ENCODE data around the gene ST6GALNAC1.

The ST6GALNAC1 gene

DNA sequence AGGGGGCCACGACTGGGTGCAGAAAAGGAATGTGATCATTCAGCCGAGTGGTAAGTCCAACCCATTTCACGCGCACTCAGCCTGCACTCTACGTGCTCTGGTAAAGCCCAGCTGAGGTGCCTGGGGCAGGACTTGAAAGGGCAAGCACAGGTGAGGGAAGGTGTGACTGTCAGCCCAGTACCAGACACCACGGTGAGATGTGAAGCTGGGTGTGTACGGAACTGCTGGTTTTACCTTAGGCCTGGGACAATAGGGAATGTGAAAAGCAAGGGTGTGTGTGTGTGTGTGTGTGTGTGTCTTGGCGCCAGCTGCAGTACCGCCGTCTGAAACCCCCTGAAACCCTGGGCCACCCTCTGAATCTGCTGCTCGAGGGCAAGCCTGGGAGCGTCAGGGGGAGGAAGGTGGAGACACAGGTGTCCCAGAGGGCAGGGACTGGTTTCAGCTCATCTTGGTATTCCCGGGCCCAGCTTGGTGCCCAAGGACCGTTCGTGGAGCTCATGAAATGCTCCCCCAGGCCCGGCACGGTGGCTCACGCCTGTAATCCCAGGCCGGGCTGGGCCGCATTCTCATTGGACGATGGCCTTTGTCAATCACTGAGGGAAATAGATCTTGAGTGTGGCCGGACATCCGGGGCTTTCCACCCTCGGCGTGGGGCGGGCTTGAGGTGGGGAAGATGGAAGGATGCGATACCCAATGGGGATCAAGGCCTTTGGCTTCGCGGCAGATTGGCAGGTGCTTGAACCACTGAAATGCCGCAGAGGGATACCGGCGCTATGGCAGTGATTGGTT is 27.8 kb upstream of the ST6GALNAC1 start:
- TF ChIP-seq JUND (IDR thresholded peaks at IDR 0.05; ENCODE audit: low read depth): no peak
- in situ Hi-C loops (cut with HindIII; ENCODE audit: low pct_unique_long_range_greater_than_20kb, low sequenced_read_pairs): no loop called here
- DNase-seq (ENCODE audit: low read depth in 1 of 2, low spot score in 1 of 2): peak; percentile 98 to 100

DNA sequence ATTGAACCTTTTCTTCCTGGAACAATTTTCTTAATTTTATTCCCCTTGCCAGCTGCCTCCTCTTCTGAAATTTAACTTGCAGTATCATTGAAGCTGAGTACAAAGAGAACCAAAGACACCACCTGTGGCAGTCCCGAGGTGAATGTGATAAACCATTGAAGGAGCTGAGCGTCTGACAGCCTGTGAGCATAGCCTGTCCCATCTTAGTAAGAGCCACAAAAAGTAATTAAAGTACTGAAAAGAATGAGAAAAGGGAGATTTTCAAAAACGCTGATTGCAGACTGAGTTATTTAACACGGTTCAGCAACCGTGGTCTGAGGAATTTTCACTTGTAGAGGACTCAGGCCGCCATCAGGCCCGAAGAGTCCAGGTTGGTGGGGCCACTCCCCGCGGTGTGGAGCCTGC is 27.2 kb upstream of the ST6GALNAC1 start:
- in situ Hi-C loops (cut with HindIII; ENCODE audit: low pct_unique_long_range_greater_than_20kb, low sequenced_read_pairs): no loop called here
- DNase-seq (ENCODE audit: low read depth in 1 of 2, low spot score in 1 of 2): no peak
- no peak for TF ChIP-seq JUND (IDR thresholded peaks at IDR 0.05; ENCODE audit: low read depth)

DNA sequence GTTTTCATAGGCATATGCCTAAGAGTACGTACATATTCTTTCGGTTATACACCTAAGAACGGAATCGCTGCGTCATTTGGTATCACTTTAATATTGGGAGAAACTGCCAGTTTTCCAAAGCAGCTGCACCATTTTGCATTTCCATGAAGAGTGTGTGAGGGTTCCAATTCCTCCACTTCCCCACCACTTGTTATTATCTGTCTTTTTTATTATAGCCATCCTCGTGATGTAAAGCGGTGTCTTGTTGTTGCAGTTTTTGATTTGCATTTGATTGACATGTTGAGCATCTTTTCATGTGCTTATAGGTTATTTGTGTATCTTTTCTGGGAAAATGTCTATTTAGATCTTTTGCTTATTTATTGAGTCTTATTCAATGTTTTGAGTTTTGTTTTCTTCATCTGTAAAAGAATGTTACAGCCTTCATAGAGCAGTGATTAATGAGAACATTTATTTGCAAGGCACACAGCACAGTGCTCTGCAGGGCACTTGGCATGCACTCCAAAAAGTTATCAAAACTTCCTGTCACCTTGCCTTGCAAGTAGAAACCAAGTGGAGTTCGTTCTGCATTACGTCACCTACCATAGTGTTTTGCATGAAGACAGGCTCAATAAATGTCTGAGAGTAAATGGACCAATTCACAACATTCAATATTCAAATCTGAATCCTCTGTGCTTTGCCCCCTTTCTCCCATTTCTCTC is 26.6 kb upstream of the ST6GALNAC1 start:
- in situ Hi-C loops (cut with HindIII; ENCODE audit: low pct_unique_long_range_greater_than_20kb, low sequenced_read_pairs): no loop called here
- no peak for TF ChIP-seq JUND (IDR thresholded peaks at IDR 0.05; ENCODE audit: low read depth)
- DNase-seq (ENCODE audit: low read depth in 1 of 2, low spot score in 1 of 2): no peak

DNA sequence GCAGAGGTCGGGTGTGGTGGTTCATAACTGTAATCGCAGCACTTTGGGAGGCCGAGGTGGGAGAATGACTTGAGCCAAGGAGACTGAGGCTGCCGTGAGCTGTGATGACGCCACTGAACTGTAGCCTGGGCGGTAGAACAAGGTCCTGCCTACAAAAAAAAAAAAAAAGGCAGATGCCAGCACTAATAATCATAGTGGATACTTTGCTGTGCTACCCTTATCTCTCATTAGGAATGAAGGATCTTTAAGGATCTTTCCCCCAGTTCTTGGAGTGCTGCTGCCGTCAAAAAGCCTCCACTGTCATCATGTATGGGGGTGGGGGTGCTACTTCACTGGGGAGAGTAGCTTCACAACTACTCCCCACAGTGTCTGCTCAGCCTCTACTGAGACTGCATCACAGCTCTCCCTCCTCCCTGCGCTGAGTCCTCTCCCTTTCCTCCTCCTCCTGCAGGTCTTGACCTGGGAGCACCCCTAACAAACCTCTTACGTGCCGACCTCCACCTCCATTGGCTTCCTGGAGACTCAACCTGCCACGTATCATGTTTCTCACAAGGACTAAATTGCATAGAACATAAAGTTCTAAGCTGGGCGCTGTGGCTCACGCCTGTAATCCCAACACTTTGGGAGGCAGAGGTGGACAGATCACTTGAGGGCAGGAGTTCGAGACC is 24.4 kb upstream of the ST6GALNAC1 start:
- DNase-seq (ENCODE audit: low read depth in 1 of 2, low spot score in 1 of 2): no peak
- TF ChIP-seq JUND (IDR thresholded peaks at IDR 0.05; ENCODE audit: low read depth): no peak
- in situ Hi-C loops (cut with HindIII; ENCODE audit: low pct_unique_long_range_greater_than_20kb, low sequenced_read_pairs): no loop called here

DNA sequence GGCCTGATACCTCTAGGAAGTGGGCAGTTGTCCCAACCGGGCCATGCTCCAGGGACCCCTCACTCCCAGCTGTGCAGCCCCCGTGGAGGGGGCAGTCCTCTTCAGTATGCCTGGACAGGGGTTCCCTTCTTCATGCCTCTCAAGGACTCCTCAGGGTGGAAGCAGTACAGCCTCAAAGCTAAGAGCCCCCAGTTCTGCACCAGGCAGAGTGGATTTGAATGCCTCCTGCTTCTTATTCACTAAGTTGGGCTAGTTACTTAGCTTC is 23.9 kb upstream of the ST6GALNAC1 start:
- in situ Hi-C loops (cut with HindIII; ENCODE audit: low pct_unique_long_range_greater_than_20kb, low sequenced_read_pairs): no loop called here
- no peak for TF ChIP-seq JUND (IDR thresholded peaks at IDR 0.05; ENCODE audit: low read depth)
- DNase-seq (ENCODE audit: low read depth in 1 of 2, low spot score in 1 of 2): no peak

DNA sequence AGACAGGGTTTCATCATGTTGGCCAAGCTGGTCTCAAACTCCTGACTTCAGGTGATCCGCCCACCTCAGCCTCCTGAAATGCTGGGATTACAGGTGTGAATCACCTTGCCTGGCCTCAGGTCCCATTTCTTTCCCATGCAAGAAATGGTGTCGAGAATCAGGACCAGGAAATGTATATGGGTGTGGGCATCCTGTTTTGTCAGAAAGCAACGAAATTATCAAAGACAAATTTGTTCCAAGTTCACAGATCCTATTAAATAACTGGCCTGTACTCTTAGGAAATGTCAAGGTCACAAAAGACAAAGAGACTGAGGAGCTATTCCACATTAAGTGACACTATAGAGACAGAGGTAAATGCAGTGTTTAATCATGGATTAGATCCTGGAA is 17.1 kb upstream of the ST6GALNAC1 start:
- TF ChIP-seq JUND (IDR thresholded peaks at IDR 0.05; ENCODE audit: low read depth): no peak
- DNase-seq (ENCODE audit: low read depth in 1 of 2, low spot score in 1 of 2): no peak
- in situ Hi-C loops (cut with HindIII; ENCODE audit: low pct_unique_long_range_greater_than_20kb, low sequenced_read_pairs): no loop called here

DNA sequence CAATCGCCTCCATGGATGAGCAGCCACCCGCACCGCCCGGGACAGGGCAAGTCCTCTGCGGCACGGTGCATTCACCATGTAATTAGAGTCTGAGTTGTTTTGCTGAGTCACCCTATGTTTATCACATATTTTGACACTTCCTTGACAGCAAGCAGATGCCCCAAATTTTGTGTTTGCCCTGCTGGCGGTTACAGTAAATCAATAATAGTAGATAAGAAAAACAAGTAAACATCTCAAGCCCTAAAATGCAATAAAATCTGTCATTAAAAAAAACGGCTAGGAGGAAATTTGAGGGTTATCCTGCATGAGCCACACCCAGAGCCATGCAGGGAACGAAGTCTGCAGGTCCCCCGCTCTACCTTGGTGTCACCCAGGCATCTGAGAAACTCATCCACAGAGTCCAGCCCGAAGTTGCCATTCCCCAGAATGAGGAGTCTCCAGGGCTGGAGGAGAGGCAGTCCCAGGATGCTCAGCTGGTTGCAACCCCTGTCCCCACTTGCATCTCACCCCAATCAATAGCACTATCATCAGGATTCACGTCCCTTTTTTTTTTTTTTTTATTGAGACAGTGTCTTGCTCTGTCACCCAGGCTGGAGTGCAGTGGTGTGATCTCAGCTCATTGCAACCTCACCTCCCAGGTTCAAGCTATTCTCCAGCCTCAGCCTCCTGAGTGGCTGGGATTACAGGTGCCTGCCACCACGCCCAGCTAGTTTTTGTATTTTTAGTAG is 16.5 kb upstream of the ST6GALNAC1 start:
- in situ Hi-C loops (cut with HindIII; ENCODE audit: low pct_unique_long_range_greater_than_20kb, low sequenced_read_pairs): no loop called here
- TF ChIP-seq JUND (IDR thresholded peaks at IDR 0.05; ENCODE audit: low read depth): no peak
- peak in 1 of 2 experiments; percentile 44 for DNase-seq (ENCODE audit: low read depth in 1 of 2, low spot score in 1 of 2)

DNA sequence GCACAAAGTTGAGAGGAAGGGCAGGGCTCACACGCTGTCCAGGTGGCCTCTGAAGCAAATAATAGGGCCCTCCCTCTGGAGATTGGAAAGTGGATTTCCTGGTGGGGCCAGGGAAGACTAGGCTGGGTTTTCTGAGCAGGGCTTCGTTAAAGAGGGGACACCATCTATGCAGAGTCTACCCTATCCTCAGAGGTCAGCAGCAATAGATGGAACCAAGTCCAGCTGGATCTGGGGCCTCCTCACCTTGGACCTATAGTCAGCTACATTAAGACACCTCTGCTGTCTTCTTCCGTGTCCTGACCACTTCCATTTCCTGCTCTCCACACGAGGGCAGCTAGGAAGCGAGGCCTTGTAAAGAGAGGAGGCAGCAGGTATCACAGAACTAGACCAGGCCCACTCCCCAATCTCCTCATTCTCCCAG is 14.7 kb upstream of the ST6GALNAC1 start:
- in situ Hi-C loops (cut with HindIII; ENCODE audit: low pct_unique_long_range_greater_than_20kb, low sequenced_read_pairs): no loop called here
- no peak for TF ChIP-seq JUND (IDR thresholded peaks at IDR 0.05; ENCODE audit: low read depth)
- no peak for DNase-seq (ENCODE audit: low read depth in 1 of 2, low spot score in 1 of 2)

DNA sequence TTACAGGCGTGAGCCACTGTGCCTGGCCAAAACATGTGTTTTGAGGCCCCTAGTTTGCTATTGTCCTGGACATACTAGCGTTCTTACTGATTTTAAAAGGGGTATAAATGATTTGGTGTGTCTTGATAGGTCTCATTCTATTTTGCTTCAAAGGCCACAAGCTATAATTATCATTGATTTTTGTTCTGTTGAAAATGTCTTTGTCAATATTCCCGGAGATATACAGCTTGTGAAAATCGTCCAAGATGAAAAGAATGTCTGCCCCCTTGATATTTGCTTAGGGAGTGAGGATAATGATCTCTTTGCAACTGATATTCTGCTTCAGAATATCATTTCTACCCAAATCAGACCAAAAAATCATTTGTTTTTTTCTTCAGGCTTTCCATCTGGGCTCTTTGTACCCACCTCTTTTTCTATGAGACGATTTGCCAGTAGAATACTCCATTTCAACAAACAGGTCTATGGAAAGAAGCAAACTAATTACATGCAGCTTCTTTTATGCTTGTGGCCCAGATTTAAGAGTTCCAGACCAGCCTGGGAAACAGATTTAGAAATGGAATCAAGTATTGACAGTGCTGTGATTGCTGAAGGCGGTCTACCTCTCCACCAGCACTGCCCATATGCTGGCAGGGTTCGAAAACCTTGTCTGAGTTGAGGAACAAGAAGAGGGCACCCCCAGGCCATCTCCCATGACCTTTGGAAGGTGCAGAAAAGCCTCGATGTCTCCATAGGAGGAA is 14.1 kb upstream of the ST6GALNAC1 start:
- DNase-seq (ENCODE audit: low read depth in 1 of 2, low spot score in 1 of 2): no peak
- in situ Hi-C loops (cut with HindIII; ENCODE audit: low pct_unique_long_range_greater_than_20kb, low sequenced_read_pairs): no loop called here
- no peak for TF ChIP-seq JUND (IDR thresholded peaks at IDR 0.05; ENCODE audit: low read depth)

DNA sequence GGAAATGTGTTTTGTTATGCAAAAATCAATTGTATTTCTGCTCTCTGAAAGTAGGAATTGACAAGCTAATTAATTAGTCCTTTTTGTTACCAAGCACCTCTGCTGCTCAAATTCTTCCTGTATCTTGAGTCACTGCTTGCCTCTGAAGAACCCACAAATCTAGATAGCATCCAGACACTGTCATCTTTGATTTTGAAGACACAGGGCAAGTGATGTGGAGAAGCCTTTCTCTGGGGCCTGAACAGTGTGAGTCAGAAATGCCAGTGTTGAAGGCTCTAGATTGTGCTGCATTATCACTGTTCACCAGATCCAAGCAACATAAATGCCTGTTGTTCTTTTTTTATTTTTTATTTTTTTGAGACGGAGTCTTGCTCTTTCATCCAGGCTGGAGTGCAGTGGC is 10.9 kb upstream of the ST6GALNAC1 start:
- no peak for DNase-seq (ENCODE audit: low read depth in 1 of 2, low spot score in 1 of 2)
- in situ Hi-C loops (cut with HindIII; ENCODE audit: low pct_unique_long_range_greater_than_20kb, low sequenced_read_pairs): no loop called here
- TF ChIP-seq JUND (IDR thresholded peaks at IDR 0.05; ENCODE audit: low read depth): no peak

DNA sequence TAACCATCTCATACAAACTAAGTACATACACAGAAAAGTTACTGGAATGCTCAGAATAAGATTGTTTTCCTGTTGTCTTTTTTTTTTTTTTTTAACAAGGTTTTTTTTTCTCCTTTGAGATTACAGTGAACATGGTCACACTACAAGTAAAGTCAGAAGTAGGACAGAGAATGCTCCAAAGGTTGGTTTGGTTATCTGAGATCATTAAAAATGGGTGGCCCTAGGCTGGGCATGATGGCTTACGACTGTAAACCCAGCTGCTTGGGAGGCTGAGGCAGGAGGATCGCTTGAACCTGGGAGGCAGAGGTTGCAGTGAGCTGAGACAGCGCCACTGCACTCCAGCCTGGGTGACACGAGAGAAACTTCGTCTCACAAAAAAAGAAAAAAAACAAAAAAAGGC is 6.9 kb upstream of the ST6GALNAC1 start:
- no peak for DNase-seq (ENCODE audit: low read depth in 1 of 2, low spot score in 1 of 2)
- in situ Hi-C loops (cut with HindIII; ENCODE audit: low pct_unique_long_range_greater_than_20kb, low sequenced_read_pairs): no loop called here
- no peak for TF ChIP-seq JUND (IDR thresholded peaks at IDR 0.05; ENCODE audit: low read depth)

DNA sequence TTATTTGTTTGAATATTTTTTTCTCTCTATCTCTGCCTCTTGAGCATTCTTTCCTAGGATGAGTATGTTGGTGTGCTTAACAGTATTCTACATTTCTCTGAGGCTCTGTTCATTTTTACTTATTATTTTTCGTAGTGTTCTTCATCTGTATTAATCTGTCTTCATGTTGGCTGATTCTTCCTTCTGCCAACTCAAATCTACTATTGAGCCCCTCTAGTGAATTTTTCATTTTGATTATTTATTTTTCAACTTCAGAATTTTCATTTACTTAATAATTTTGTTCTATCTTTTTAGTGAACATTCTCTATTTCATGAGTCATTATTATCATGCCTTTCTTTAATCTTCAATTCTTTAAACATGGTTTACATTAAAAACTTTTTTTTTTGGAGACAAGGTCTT is 3.2 kb upstream of the ST6GALNAC1 start:
- in situ Hi-C loops (cut with HindIII; ENCODE audit: low pct_unique_long_range_greater_than_20kb, low sequenced_read_pairs): no loop called here
- DNase-seq (ENCODE audit: low read depth in 1 of 2, low spot score in 1 of 2): no peak
- TF ChIP-seq JUND (IDR thresholded peaks at IDR 0.05; ENCODE audit: low read depth): no peak

All from T47D (cell line).